Measurements from ENCODE around the gene METRNL.

METRNL gene

DNA sequence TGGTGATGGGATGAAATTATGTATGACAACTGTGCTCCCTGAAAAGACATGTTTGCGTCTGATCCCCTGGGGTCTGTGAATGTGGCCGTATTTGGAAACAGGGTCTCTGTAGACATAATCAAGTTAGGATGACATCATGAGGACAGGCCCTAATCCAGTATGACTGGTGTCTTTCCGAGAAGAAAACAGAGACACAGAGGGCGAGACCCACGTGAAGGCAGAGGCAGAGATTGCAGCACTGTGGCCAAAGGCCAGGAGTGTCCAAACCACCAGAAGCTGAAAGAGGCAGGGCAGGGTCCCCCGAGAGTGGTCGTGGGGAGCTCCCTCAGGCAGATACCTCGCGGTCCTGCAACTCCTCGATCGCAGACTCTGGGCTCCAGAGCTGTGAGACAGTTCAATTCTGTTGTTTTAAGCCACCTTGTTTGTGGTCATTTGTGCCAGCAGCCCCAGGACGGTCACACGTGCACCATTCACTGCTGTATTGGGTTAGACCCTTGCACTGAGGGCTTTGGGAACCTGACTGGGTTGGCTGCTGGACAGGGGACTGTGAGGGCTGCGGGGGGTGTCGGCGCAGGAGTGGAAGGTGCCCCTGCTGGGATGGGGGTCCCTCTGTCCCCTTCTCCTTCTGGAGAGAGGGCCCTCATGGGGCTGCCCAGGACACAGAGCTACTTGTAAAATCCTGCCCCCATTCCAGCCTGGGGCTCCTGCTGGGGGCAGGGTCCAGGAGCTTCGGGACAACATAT lies 27.7 kb downstream of the METRNL start:
- no peaks in the 10 kb centered on the region for H3K9me2 ChIP-seq (replicated peaks; ENCODE audit: control insufficient read depth, low read length)
- TF ChIP-seq CTCF (IDR thresholded peaks at IDR 0.05; ENCODE audit: low read depth, low read length, poor library complexity, severe bottlenecking) (no peak), EZH2phosphoT487 (IDR thresholded peaks at IDR 0.05; ENCODE audit: borderline replicate concordance, low read length) (no peak)
- no peak overlapping the region for H3K4me3 ChIP-seq (ENCODE audit: low read length)
- no peak overlapping the region for H3K4me2 ChIP-seq (ENCODE audit: low read length)
- H4K20me1 ChIP-seq (ENCODE audit: control insufficient read depth, insufficient read depth, low read depth, low read length), result no peaks in the 10 kb centered on the region
- no peaks in the 10 kb centered on the region for H3K36me3 ChIP-seq (ENCODE audit: control insufficient read depth, low read length)
- no peak overlapping the region for H3K27ac ChIP-seq (ENCODE audit: low read depth, low read length)
- H3K9me3 ChIP-seq (ENCODE audit: control insufficient read depth, insufficient read depth, low read length), result no peaks in the 10 kb centered on the region
- H3K4me1 ChIP-seq (ENCODE audit: control insufficient read depth, low read length), result peaks cover 33% of the 10 kb centered on the region
- 0 out of 2 replicates have a peak, but pooled peaks cover 5% of the 10 kb centered on the region for H3K27me3 ChIP-seq (ENCODE audit: control insufficient read depth, low read length)
- peaks cover 7% of the 10 kb centered on the region for H3F3A ChIP-seq (ENCODE audit: control insufficient read depth, insufficient read depth)
- H3K79me2 ChIP-seq (ENCODE audit: control insufficient read depth, low read length), result no peaks in the 10 kb centered on the region

- Histone ChIP-seq H3K27ac (ENCODE audit: low read depth, low read length) (no peak overlapping the region), H3K9me2 (replicated peaks; ENCODE audit: control insufficient read depth, low read length) (no peaks in the 10 kb centered on the region), H3K4me3 (ENCODE audit: low read length) (no peak overlapping the region), H3K4me1 (ENCODE audit: control insufficient read depth, low read length) (peaks cover 33% of the 10 kb centered on the region), H3K27me3 (ENCODE audit: control insufficient read depth, low read length) (0 out of 2 replicates have a peak, but pooled peaks cover 5% of the 10 kb centered on the region), H3K79me2 (ENCODE audit: control insufficient read depth, low read length) (no peaks in the 10 kb centered on the region), H3K36me3 (ENCODE audit: control insufficient read depth, low read length) (no peaks in the 10 kb centered on the region), H3K9me3 (ENCODE audit: control insufficient read depth, insufficient read depth, low read length) (no peaks in the 10 kb centered on the region), H3F3A (ENCODE audit: control insufficient read depth, insufficient read depth) (peaks cover 7% of the 10 kb centered on the region), H3K4me2 (ENCODE audit: low read length) (no peak overlapping the region), H4K20me1 (ENCODE audit: control insufficient read depth, insufficient read depth, low read depth, low read length) (no peaks in the 10 kb centered on the region)
- TF ChIP-seq CTCF (IDR thresholded peaks at IDR 0.05; ENCODE audit: low read depth, low read length, poor library complexity, severe bottlenecking) (no peak), EZH2phosphoT487 (IDR thresholded peaks at IDR 0.05; ENCODE audit: borderline replicate concordance, low read length) (no peak)
Observed at GRCh38 chr17:83107656-83108048, 28.2 kb downstream of the METRNL start.

- Histone ChIP-seq H3F3A (ENCODE audit: control insufficient read depth, insufficient read depth) (peaks cover 7% of the 10 kb centered on the region), H3K9me3 (ENCODE audit: control insufficient read depth, insufficient read depth, low read length) (no peaks in the 10 kb centered on the region), H3K4me3 (ENCODE audit: low read length) (no peak overlapping the region), H4K20me1 (ENCODE audit: control insufficient read depth, insufficient read depth, low read depth, low read length) (no peaks in the 10 kb centered on the region), H3K27me3 (ENCODE audit: control insufficient read depth, low read length) (0 out of 2 replicates have a peak, but pooled peaks cover 5% of the 10 kb centered on the region), H3K27ac (ENCODE audit: low read depth, low read length) (no peak overlapping the region), H3K4me1 (ENCODE audit: control insufficient read depth, low read length) (peaks cover 23% of the 10 kb centered on the region), H3K36me3 (ENCODE audit: control insufficient read depth, low read length) (no peaks in the 10 kb centered on the region), H3K9me2 (replicated peaks; ENCODE audit: control insufficient read depth, low read length) (no peaks in the 10 kb centered on the region), H3K79me2 (ENCODE audit: control insufficient read depth, low read length) (no peaks in the 10 kb centered on the region), H3K4me2 (ENCODE audit: low read length) (no peak overlapping the region)
- TF ChIP-seq EZH2phosphoT487 (IDR thresholded peaks at IDR 0.05; ENCODE audit: borderline replicate concordance, low read length) (no peak), CTCF (IDR thresholded peaks at IDR 0.05; ENCODE audit: low read depth, low read length, poor library complexity, severe bottlenecking) (no peak)
Observed at GRCh38 chr17:83108709-83109108, 29.3 kb downstream of the METRNL start.
